RWPE2 (cell line): ENCODE data around the gene NSD2.
A peak's percentile ranks its signal among the peaks of the same experiment; 100 is the strongest.

Experiments used
- ATAC-seq: fragments of 200-7000 bp; cut with Tn5 transposase; 3 replicates; pipeline ENCODE4 v1.9.1; 2021; ENCODE audit warnings: low read depth
- DNase-seq: peaks from one replicate; pipeline ENCODE4 v3.0.0-alpha.2; 2020; ENCODE audit warnings: low spot score
- H3K27ac ChIP-seq: fragments of 450-650 bp; 2 replicates; pipeline ENCODE4 v1.5.1; 2017; ENCODE audit warnings: mild to moderate bottlenecking; ENCODE audit not compliant: poor library complexity, severe bottlenecking
- H3K27me3 ChIP-seq: fragments of 250-450 bp; sonication (Bioruptor Pico); 2 replicates; pipeline ENCODE4 v1.5.1; 2021; ENCODE audit warnings: mild to moderate bottlenecking, moderate library complexity; ENCODE audit not compliant: insufficient read depth, poor library complexity, severe bottlenecking
- H3K36me3 ChIP-seq: fragments of 250-450 bp; sonication (Bioruptor Pico); 2 replicates; pipeline ENCODE4 v1.5.1; 2020; ENCODE audit warnings: low read depth, mild to moderate bottlenecking, moderate library complexity
- H3K4me1 ChIP-seq: fragments of 250-450 bp; sonication (Bioruptor Pico); 2 replicates; pipeline ENCODE4 v1.5.1; 2021; ENCODE audit warnings: mild to moderate bottlenecking, moderate library complexity; ENCODE audit not compliant: insufficient read depth, poor library complexity, severe bottlenecking
- H3K4me3 ChIP-seq: fragments of 250-450 bp; sonication (Bioruptor Pico); 2 replicates; pipeline ENCODE4 v1.5.1; 2021; ENCODE audit warnings: mild to moderate bottlenecking, moderate library complexity; ENCODE audit not compliant: severe bottlenecking
- H3K9me3 ChIP-seq: fragments of 250-450 bp; sonication (Bioruptor Pico); 2 replicates; pipeline ENCODE4 v1.5.1; 2021; ENCODE audit warnings: mild to moderate bottlenecking, moderate library complexity; ENCODE audit not compliant: severe bottlenecking
- TF ChIP-seq, protein P1 (sequence below): fragments of 450-650 bp; IDR thresholded peaks from one replicate; pipeline ENCODE4 v1.5.1; 2017; ENCODE audit warnings: mild to moderate bottlenecking, moderate library complexity; ENCODE audit not compliant: poor library complexity, severe bottlenecking

NSD2 gene

DNA sequence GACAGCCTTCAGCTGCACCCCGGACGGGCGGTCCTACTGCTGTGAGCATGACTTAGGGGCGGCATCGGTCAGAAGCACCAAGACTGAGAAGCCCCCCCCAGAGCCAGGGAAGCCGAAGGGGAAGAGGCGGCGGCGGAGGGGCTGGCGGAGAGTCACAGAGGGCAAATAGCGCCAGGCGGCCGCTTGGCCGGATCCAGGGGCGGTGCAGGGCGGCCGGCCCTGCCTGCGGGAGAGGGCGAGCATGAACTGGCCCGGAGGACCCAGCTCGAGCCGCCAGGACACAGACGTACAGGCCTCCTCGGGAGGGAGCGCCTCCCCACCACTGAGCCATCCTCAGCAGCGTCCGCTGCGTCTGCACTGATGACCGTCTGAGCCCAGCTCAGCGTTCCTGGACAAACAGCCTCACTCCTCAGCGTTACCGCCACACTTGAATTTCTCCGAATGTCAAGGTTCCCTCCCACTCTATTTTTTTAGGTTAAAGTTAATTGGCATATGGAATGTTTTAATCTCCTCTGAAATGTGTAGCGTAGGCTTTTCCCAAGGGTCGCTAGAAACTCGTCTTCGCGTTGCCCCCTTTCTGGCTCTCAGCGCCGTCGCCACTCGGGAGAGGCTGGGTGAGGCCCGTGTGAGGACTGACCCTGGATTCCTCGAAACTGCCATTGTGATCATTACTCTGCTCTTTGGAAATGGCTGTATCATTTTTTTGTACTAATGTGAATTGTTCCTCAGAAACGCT, 107.7 kb downstream of the NSD2 start:
- TF ChIP-seq, protein P1, sequence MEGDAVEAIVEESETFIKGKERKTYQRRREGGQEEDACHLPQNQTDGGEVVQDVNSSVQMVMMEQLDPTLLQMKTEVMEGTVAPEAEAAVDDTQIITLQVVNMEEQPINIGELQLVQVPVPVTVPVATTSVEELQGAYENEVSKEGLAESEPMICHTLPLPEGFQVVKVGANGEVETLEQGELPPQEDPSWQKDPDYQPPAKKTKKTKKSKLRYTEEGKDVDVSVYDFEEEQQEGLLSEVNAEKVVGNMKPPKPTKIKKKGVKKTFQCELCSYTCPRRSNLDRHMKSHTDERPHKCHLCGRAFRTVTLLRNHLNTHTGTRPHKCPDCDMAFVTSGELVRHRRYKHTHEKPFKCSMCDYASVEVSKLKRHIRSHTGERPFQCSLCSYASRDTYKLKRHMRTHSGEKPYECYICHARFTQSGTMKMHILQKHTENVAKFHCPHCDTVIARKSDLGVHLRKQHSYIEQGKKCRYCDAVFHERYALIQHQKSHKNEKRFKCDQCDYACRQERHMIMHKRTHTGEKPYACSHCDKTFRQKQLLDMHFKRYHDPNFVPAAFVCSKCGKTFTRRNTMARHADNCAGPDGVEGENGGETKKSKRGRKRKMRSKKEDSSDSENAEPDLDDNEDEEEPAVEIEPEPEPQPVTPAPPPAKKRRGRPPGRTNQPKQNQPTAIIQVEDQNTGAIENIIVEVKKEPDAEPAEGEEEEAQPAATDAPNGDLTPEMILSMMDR = no peak
- ATAC-seq (no peak), DNase-seq (peak; percentile 50)
- Histone ChIP-seq H3K36me3 (peaks cover 96% of the 10 kb centered on the region), H3K4me3 (no peak overlapping the region), H3K27ac (no peak overlapping the region), H3K27me3 (no peaks in the 10 kb centered on the region), H3K9me3 (no peaks in the 10 kb centered on the region), H3K4me1 (no peaks in the 10 kb centered on the region)

DNA sequence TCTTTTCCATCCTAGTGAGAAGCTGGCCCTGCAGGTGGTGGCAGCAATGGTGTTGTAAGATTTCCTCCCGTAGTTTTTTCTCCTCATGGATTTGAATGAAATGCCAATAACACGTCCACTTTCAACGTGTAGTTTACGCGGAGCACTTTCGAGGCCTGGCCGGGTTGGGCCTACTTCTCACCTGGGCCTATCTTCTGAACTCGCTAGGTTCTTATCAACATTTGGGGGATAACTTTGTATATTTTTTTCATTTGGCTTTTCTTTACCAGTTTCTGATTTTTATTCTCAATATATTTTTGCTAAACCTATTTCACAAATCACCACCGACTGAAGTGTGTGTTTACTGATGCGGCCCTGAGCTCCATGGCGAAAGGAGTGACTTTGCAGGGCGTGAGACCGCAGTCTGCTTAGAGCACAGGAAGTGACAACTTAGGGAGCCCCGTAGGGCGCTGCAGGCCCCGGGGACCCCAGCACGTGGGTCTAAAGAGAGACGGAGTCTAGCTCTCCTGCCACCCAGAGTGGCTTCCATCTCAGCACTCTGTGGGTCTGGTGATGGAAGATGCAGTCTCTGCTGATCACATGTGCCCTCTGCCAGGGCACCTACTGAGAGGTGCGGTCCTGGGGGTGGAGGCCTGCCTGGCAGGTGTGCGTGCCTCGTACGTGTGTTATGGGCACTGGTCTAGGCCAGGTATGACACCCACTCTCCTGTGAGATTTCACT, 108.4 kb downstream of the NSD2 start:
- Histone ChIP-seq H3K9me3 (no peaks in the 10 kb centered on the region), H3K27me3 (no peaks in the 10 kb centered on the region), H3K27ac (no peak overlapping the region), H3K4me3 (no peak overlapping the region), H3K36me3 (peaks cover 95% of the 10 kb centered on the region), H3K4me1 (no peaks in the 10 kb centered on the region)
- ATAC-seq (no peak), DNase-seq (peak; percentile 26)
- TF ChIP-seq, protein P1 = no peak

DNA sequence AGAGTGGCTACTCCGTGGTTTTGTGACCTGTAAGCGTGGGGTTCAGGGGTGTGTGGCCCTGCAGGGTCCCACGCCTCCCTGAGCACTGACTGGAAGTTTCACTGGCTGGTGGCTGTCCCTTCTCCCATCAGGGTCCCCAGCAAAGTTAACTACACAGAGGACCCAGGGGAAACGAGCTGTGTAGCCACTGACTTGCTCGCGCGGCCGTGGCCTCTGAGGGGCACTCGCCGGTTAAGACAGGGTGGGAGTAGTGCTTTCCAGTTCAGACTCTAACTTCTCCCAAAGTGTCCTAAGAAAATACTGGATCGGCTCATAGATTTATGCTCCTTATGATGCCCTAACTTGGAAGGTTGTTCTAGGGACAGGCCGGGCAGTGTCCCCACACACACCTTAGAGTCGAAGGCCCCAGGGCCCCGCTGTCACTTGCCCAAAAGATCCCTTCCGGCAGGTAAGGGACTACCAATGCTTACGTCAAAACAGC, 109.4 kb downstream of the NSD2 start:
- Histone ChIP-seq H3K4me3 (no peak overlapping the region), H3K27ac (no peak overlapping the region), H3K27me3 (no peaks in the 10 kb centered on the region), H3K9me3 (no peaks in the 10 kb centered on the region), H3K36me3 (peaks cover 95% of the 10 kb centered on the region), H3K4me1 (no peaks in the 10 kb centered on the region)
- no peak for ATAC-seq
- peak; percentile 34 for DNase-seq
- TF ChIP-seq, protein P1 = no peak

DNA sequence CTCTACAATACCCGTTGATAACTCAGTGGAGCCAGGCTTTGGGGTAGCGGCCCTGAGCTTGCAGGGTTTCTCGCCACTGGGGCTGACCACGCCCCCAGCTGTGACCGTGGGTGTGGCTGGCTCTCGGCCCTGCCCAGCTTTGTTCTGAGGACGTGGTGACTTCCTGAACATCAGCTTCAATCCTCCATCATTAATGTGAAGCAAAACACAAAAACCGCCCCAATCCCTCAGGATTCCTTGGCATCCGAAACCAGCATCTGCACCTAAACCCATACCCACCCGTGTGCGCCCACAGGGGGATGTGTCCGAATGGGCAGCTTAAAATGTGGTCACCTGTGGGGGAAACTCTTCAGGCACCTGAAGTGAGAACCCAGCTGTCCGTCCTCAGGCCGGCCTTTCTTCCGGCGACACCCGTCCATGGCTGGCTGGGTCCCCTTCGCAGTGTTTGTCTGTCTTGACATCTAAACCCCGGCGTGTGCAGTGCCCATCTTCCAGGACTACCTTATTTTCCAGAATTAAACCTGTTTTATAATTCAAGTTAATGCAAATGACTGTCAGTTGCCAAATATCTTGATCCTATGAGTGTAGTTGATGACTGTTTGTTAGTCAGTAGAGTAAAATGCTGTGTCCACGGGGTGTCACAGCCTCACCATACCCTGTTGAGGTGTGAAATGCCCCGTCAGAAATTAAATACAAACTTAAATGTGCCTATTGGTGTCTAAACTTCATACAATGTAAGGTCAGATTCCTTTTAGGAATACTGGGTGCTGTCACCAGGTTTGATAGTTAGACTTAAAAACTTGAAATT, 110.3 kb downstream of the NSD2 start:
- Histone ChIP-seq H3K4me3 (no peak overlapping the region), H3K4me1 (no peaks in the 10 kb centered on the region), H3K27me3 (no peaks in the 10 kb centered on the region), H3K36me3 (peaks cover 93% of the 10 kb centered on the region), H3K9me3 (no peaks in the 10 kb centered on the region), H3K27ac (no peak overlapping the region)
- DNase-seq (peak; percentile 37), ATAC-seq (no peak)
- TF ChIP-seq, protein P1 = no peak
